ENCODE data around the gene ZDHHC20. TPM values are rescaled to one million over a fixed set of nuclear protein-coding genes. Genes with fewer than 3 reads are reported as not detected.

ZDHHC20 gene
- total RNA-seq, 4 donors from 2014 or later = 20.7 to 161 (median 61.9) TPM

GRCh38 chr13:21348488-21349120 is 110.5 kb downstream of the ZDHHC20 start:
- no peaks in the 10 kb centered on the region for H3K36me3 ChIP-seq
- TF ChIP-seq POLR2A (IDR thresholded peaks at IDR 0.05) = no peak
- TF ChIP-seq CTCF (IDR thresholded peaks at IDR 0.05) = no peak
- H3K27ac ChIP-seq = no peak overlapping the region
- no peak overlapping the region for H3K4me3 ChIP-seq
- H3K4me1 ChIP-seq = no peaks in the 10 kb centered on the region
- no peaks in the 10 kb centered on the region for H3K9me3 ChIP-seq
- no peaks in the 10 kb centered on the region for H3K27me3 ChIP-seq
- no peak for DNase-seq
- intact Hi-C loops (cut with DNase I; ENCODE audit: low total_unique reads) = no loop called here

- no peaks in the 10 kb centered on the region for H3K9me3 ChIP-seq
- DNase-seq = no peak
- H3K4me3 ChIP-seq = no peak overlapping the region
- intact Hi-C loops (cut with DNase I; ENCODE audit: low total_unique reads) = no loop called here
- H3K27ac ChIP-seq = no peak overlapping the region
- TF ChIP-seq CTCF (IDR thresholded peaks at IDR 0.05) (no peak), POLR2A (IDR thresholded peaks at IDR 0.05) (no peak)
- no peaks in the 10 kb centered on the region for H3K36me3 ChIP-seq
- no peaks in the 10 kb centered on the region for H3K4me1 ChIP-seq
- H3K27me3 ChIP-seq = no peaks in the 10 kb centered on the region
Measured at GRCh38 chr13:21347753-21348318, 111.3 kb downstream of the ZDHHC20 start.

GRCh38 chr13:21344662-21345176 is 114.4 kb downstream of the ZDHHC20 start:
- Histone ChIP-seq H3K27ac (no peak overlapping the region), H3K4me1 (no peaks in the 10 kb centered on the region), H3K36me3 (no peaks in the 10 kb centered on the region), H3K9me3 (no peaks in the 10 kb centered on the region), H3K4me3 (no peak overlapping the region), H3K27me3 (no peaks in the 10 kb centered on the region)
- no peak for DNase-seq
- intact Hi-C loops (cut with DNase I; ENCODE audit: low total_unique reads) = no loop called here
- TF ChIP-seq POLR2A (IDR thresholded peaks at IDR 0.05) = no peak
- no peak for TF ChIP-seq CTCF (IDR thresholded peaks at IDR 0.05)

GRCh38 chr13:21343659-21344058 is 115.4 kb downstream of the ZDHHC20 start:
- no peaks in the 10 kb centered on the region for H3K9me3 ChIP-seq
- DNase-seq = no peak
- no peaks in the 10 kb centered on the region for H3K4me1 ChIP-seq
- no peak overlapping the region for H3K4me3 ChIP-seq
- no peak for TF ChIP-seq CTCF (IDR thresholded peaks at IDR 0.05)
- TF ChIP-seq POLR2A (IDR thresholded peaks at IDR 0.05) = no peak
- no peaks in the 10 kb centered on the region for H3K36me3 ChIP-seq
- intact Hi-C loops (cut with DNase I; ENCODE audit: low total_unique reads) = no loop called here
- no peak overlapping the region for H3K27ac ChIP-seq
- no peaks in the 10 kb centered on the region for H3K27me3 ChIP-seq

- Histone ChIP-seq H3K4me1 (no peaks in the 10 kb centered on the region), H3K4me3 (no peak overlapping the region), H3K27ac (no peak overlapping the region), H3K36me3 (no peaks in the 10 kb centered on the region), H3K27me3 (no peaks in the 10 kb centered on the region), H3K9me3 (no peaks in the 10 kb centered on the region)
- intact Hi-C loops (cut with DNase I; ENCODE audit: low total_unique reads) = no loop called here
- TF ChIP-seq CTCF (IDR thresholded peaks at IDR 0.05) (no peak), POLR2A (IDR thresholded peaks at IDR 0.05) (no peak)
- DNase-seq = no peak
Measured at GRCh38 chr13:21342699-21343442, 116.2 kb downstream of the ZDHHC20 start.

All from uterus (tissue), 4 donors.